Frontal cortex (tissue), 4 donors: ENCODE data around the gene CEP68. TPM values are rescaled to one million over a fixed set of nuclear protein-coding genes. Genes with fewer than 3 reads are reported as not detected.

Source experiments
- DNase-seq, 2 donors: peaks; one replicate each; pipeline ENCODE4 v3.0.0; 2012; ENCODE audit warnings: low spot score in 2 of 2
- FAIRE-seq: peaks from 2 replicates; lab custom pipeline; 2012; peaks lifted over from hg19 to GRCh38; lab: Jason Lieb, UNC
- total RNA-seq: library from RNA; depleted of rRNA; stranded (reverse); fragments of >200 nt; gene quantifications from one replicate; pipeline ENCODE4 v1.2.3, GENCODE V29; 2014
- donor health status: control.
- donor health status: control.
- donor health status: control.

The CEP68 gene
- total RNA-seq, 1 donor from 2014 or later = 46.5 TPM

- no peak for FAIRE-seq
- no peak for DNase-seq
These were observed 1.3 kb upstream of the CEP68 start for GRCh38 chr2:65054749-65055421.

GRCh38 chr2:65055422-65056214 lies 598 bp upstream of the CEP68 start:
- DNase-seq (peak in 1 of 2 donors; percentile 38), FAIRE-seq (no peak)

- DNase-seq (no peak), FAIRE-seq (no peak)
These were observed 799 bp downstream of the CEP68 start for GRCh38 chr2:65057054-65057375.

GRCh38 chr2:65057391-65058052 lies 1.3 kb downstream of the CEP68 start:
- FAIRE-seq (no peak), DNase-seq (peak in 1 of 2 donors; percentile 21)

GRCh38 chr2:65059071-65059470 lies 2.9 kb downstream of the CEP68 start:
- FAIRE-seq (no peak), DNase-seq (no peak)

- no peak for DNase-seq
- FAIRE-seq = no peak
These were observed 5.1 kb downstream of the CEP68 start for GRCh38 chr2:65061146-65061909.

- FAIRE-seq = no peak
- no peak for DNase-seq
These were observed 5.7 kb downstream of the CEP68 start for GRCh38 chr2:65061910-65062339.

GRCh38 chr2:65062843-65063825 lies 6.9 kb downstream of the CEP68 start:
- FAIRE-seq (no peak), DNase-seq (peak in 1 of 2 donors; percentile 40)

- FAIRE-seq (no peak), DNase-seq (peak; percentile 36 to 49)
These were observed 8.7 kb downstream of the CEP68 start for GRCh38 chr2:65064728-65065552.

GRCh38 chr2:65067806-65068553 lies 11.8 kb downstream of the CEP68 start:
- no peak for DNase-seq
- no peak for FAIRE-seq

GRCh38 chr2:65069439-65069824 lies 13.2 kb downstream of the CEP68 start:
- no peak for DNase-seq
- no peak for FAIRE-seq

- FAIRE-seq = no peak
- peak in 1 of 2 donors; percentile 37 for DNase-seq
These were observed 14.1 kb downstream of the CEP68 start for GRCh38 chr2:65070172-65070830.

- FAIRE-seq (no peak), DNase-seq (no peak)
These were observed 14.6 kb downstream of the CEP68 start for GRCh38 chr2:65070856-65071255.

- DNase-seq (no peak), FAIRE-seq (no peak)
These were observed 15.4 kb downstream of the CEP68 start for GRCh38 chr2:65071499-65072180.

GRCh38 chr2:65072181-65072970 lies 16.2 kb downstream of the CEP68 start:
- DNase-seq = no peak
- no peak for FAIRE-seq
